ENCODE results near the gene KANSL3. TPM values are rescaled to one million over a fixed set of nuclear protein-coding genes. Genes with fewer than 3 reads are reported as not detected.

KANSL3 gene
- total and polyA plus RNA-seq, 2 donors (not counting 3 experiments of a cell fraction or from before 2014, with no cell fraction given), result 27.7 to 36.9 TPM

DNA sequence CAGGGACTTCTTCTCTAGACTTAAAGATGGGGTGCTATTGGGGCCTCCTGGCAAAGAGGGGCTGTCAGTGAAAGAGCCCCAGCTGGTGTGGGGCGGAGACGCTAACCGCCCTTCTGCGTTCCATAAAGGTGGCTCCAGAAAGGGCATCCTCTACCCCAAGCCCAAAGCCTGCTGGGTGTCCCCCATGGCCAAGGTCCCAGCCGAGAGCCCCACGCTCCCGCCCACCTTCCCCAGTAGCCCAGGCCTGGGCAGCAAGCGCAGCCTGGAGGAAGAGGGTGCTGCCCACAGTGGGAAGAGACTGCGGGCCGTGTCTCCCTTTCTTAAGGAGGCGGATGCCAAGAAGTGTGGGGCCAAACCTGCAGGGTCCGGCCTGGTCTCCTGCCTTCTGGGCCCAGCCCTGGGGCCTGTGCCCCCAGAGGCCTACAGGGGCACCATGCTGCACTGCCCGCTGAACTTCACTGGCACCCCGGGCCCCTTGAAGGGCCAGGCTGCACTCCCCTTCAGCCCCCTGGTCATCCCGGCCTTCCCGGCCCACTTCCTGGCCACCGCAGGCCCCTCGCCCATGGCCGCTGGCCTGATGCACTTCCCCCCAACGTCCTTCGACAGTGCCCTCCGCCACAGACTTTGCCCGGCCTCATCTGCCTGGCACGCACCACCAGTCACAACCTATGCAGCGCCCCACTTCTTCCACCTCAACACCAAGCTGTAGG is 86.4 kb downstream of the KANSL3 start:
- Histone ChIP-seq H3K9me1 (replicated peaks; ENCODE audit: control insufficient read depth, extremely low read depth, insufficient read depth, low read length) (no peaks in the 10 kb centered on the region), H4K20me1 (replicated peaks; ENCODE audit: control insufficient read depth, extremely low read depth, insufficient read depth, low read length) (no peaks in the 10 kb centered on the region), H3K27me3 (ENCODE audit: control insufficient read depth in 2 of 2, insufficient read depth in 2 of 2, low read length in 2 of 2) (no peaks in the 10 kb centered on the region), H3K79me2 (ENCODE audit: control insufficient read depth, insufficient read depth, low read length) (no peaks in the 10 kb centered on the region), H3K4me1 (ENCODE audit: control insufficient read depth, extremely low read depth, insufficient read depth, low read length) (no peaks in the 10 kb centered on the region), H3K36me3 (ENCODE audit: control insufficient read depth in 2 of 2, extremely low read depth in 1 of 2, insufficient read depth in 2 of 2, low read length in 2 of 2) (peaks cover 0 to 41% of the 10 kb centered on the region in 2 experiments), H3K9ac (replicated peaks; ENCODE audit: extremely low read depth, insufficient read depth, low read length) (no peak overlapping the region), H3K27ac (ENCODE audit: insufficient read depth, low read depth, low read length) (no peak overlapping the region), H3K4me2 (ENCODE audit: insufficient read depth, low read length) (no peak overlapping the region), H3K9me3 (replicated peaks; ENCODE audit: control insufficient read depth, insufficient read depth, low read length) (no peaks in the 10 kb centered on the region), H3K4me3 (replicated peaks in 1 of 3; ENCODE audit: insufficient read depth in 1 of 3, low read depth in 1 of 3, low read length in 3 of 3) (no peak overlapping the region), H2AFZ (ENCODE audit: low read depth, low read length) (no peak overlapping the region)
- dilution Hi-C loops (cut with MboI; ENCODE audit: extremely low pct_ligation_motif_present, low sequenced_read_pairs), result no loop called here
- no peak for DNase-seq (ENCODE audit: low read depth, low spot score)
- FAIRE-seq, result no peak
- TF ChIP-seq JUN (IDR thresholded peaks at IDR 0.05; ENCODE audit: borderline replicate concordance, insufficient read depth, insufficient read length, low read depth) (no peak), GATA2 (IDR thresholded peaks at IDR 0.05; ENCODE audit: insufficient read depth, insufficient read length, low read depth, low read length) (no peak), FOS (IDR thresholded peaks at IDR 0.05; ENCODE audit: borderline replicate concordance, insufficient read depth, low read length) (no peak), POLR2A (IDR thresholded peaks at IDR 0.05; ENCODE audit: low read depth, low read length) (no peak)
- TF ChIP-seq, protein P1, sequence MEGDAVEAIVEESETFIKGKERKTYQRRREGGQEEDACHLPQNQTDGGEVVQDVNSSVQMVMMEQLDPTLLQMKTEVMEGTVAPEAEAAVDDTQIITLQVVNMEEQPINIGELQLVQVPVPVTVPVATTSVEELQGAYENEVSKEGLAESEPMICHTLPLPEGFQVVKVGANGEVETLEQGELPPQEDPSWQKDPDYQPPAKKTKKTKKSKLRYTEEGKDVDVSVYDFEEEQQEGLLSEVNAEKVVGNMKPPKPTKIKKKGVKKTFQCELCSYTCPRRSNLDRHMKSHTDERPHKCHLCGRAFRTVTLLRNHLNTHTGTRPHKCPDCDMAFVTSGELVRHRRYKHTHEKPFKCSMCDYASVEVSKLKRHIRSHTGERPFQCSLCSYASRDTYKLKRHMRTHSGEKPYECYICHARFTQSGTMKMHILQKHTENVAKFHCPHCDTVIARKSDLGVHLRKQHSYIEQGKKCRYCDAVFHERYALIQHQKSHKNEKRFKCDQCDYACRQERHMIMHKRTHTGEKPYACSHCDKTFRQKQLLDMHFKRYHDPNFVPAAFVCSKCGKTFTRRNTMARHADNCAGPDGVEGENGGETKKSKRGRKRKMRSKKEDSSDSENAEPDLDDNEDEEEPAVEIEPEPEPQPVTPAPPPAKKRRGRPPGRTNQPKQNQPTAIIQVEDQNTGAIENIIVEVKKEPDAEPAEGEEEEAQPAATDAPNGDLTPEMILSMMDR (IDR thresholded peaks at IDR 0.05; ENCODE audit: extremely low read depth in 1 of 2, insufficient read depth in 1 of 2, low read depth in 1 of 2, low read length in 2 of 2), result no peak
- TF ChIP-seq, protein P2, sequence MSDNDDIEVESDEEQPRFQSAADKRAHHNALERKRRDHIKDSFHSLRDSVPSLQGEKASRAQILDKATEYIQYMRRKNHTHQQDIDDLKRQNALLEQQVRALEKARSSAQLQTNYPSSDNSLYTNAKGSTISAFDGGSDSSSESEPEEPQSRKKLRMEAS (IDR thresholded peaks at IDR 0.05; ENCODE audit: insufficient read depth, insufficient read length), result no peak
- intact Hi-C loops (cut with micrococcal nuclease), result no loop called here
- no TSS peak for BruUV-seq (replicated peaks)
- ChIA-PET CTCF (interaction anchor here (4.5 to 11.6 kb wide), 3 partner anchors 13 to 41 kb away, joined by 59 to 130 read pairs (median 101); partner anchors contain the start of gene ARID5A), POLR2A (no interaction called here)

All from endothelial cell of umbilical vein (primary cell).